Activated effector memory CD4-positive, alpha-beta T cell treated with anti-CD3 and anti-CD28 coated beads, Interleukin-2, amount 50 U/mL, for 16 hours (primary cell): ENCODE results near the gene PHTF2.
"Not testable (repeated sequence)": the region's sequence is repeated elsewhere in the genome, so short reads cannot be mapped to it uniquely, and the experiment has no call there.

Source experiments
- DNase-seq: peaks from one replicate; pipeline ENCODE4 v3.0.0-alpha.2; 2020

PHTF2 gene

GRCh38 chr7:77944183-77945182 is 145.9 kb downstream of the PHTF2 start:
- no peak for DNase-seq

- DNase-seq, result no peak
Observed at GRCh38 chr7:77950548-77950947, 152.0 kb downstream of the PHTF2 start.

- DNase-seq, result no peak
Observed at GRCh38 chr7:77954773-77955555, 156.4 kb downstream of the PHTF2 start.

GRCh38 chr7:77958436-77958835 is 159.9 kb downstream of the PHTF2 start:
- DNase-seq, result no peak

DNA sequence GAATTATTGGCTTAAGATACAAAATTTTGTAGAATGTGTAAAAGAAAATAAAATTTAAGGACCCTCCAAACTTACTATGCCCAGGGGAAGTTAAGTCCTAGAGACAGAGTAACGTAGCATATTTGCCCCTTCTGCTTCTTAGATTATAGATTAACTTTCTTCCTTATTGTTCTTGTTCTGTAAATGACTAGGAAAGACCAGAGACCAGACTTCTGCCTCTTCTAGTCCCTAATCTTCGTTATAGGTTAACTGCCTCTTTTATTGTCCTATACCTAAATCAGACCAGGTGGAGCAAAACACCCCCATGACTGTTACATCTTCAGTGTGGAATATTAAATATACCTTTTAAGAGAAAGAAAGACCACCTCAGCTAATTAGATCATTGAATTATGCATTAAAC is 160.5 kb downstream of the PHTF2 start:
- no peak for DNase-seq

GRCh38 chr7:77960336-77960735 is 161.8 kb downstream of the PHTF2 start:
- DNase-seq, result no peak

DNA sequence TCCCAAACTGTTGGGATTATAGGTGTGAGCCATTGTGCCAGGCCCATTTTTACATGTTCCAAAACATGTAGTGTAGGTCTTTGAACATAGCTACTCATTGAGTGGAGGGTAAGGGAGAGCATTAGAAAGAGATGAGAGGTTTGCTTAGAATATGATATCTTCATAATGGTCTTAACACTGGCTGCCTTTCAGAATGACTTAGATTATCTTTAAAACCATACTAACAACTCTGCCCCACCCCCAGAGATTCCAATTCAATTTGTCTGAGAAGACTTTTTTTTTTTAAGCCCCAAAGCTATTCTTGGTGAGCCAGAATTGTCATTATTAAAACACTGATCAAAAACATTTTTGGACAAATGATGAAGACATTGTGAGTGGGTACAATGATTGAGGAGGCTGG is 168.9 kb downstream of the PHTF2 start:
- DNase-seq, result no peak

- DNase-seq, result no peak
Observed at GRCh38 chr7:77971726-77972125, 173.2 kb downstream of the PHTF2 start.

DNA sequence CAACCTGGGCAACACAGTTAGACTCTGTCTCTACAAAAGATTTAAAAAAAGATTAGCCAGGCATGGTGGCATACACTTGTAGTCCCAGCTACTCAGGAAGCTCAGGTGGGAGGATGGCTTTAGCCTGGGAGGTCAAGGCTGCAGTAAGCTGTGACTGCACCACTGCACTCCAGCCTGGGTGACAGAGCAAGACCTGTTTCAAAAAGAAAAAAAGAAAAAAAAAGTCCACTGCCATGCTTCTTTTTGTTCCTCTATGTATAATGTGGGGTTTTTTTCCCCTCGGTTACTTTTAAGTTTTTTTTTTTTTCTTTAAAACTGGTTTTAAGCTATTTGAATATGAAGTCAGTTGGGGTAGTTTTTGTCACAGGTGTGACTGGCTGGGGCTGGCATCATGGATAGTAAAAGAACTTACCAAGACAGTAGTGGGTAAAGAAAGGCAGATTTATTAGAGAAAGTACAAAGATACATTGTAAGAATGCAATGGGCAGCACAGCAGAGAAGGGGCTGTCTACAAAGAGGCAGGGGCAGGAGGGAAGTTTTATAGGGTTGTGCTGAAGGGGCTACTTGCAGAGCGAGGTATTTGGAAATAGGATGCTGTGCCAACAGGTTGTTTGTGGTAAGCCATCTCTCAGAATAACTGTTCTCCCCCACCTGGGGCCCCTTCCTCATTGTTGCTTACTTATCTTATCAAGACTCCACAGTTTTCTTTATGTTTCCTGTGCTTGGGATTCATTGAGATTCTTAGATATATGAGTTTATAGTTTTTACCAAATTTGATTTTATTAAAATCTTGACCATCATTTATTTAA is 177.3 kb downstream of the PHTF2 start:
- no peak for DNase-seq

GRCh38 chr7:77979219-77979618 is 180.6 kb downstream of the PHTF2 start:
- no peak for DNase-seq

GRCh38 chr7:77980087-77980713 is 181.6 kb downstream of the PHTF2 start:
- no peak for DNase-seq

- DNase-seq, result no peak
Observed at GRCh38 chr7:77982926-77983550, 184.5 kb downstream of the PHTF2 start.

GRCh38 chr7:77983973-77984372 is 185.4 kb downstream of the PHTF2 start:
- no peak for DNase-seq

- no peak for DNase-seq
Observed at GRCh38 chr7:77985232-77985973, 186.8 kb downstream of the PHTF2 start.

DNA sequence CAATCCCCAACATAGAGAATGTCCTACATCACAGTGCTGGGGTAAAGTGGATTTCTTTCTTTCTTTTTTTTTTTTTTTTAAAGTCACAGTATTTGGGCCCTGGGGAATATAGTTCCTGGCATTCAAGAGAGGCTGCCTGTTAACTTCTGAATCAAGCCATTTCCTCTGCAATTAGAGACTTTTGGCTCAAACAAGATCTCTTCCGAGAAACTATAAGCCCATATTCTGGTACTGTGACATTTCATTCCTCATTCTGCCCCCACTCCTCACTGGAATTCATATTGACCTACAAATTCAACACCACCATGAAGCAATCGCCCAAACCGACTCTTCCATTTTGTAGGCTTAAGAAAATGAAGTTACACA is 187.4 kb downstream of the PHTF2 start:
- no peak for DNase-seq

DNA sequence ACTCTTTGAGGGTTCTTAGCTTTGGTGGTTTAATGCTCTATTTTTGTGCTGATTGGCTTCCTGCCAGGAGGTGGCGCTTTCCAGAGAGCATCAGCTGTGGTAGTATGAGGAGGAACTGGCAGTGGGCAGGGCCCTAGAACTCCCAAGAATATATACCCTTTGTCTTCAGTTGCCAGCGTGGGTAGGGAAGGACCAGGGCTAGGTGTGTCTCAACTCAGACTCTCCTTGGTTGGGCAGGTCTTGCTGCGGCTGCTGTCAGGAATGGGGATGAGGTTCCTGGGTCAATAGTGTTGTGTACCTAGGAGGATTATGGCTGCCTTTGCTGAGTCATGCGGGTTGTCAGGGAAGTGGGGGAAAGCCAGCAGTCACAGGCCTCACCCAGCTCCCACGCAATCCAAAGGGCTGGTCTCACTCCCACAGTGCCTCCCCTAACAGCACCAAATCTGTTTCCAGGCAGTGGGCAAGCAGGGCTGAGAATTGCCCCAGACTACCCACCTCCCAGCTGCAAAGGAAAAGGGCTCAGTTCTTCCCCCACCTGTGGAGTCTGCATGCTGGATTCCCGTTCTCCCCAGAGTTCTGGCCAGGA is 191.5 kb downstream of the PHTF2 start:
- DNase-seq, result peak; percentile 65

- no peak for DNase-seq
Observed at GRCh38 chr7:77991656-77992055, 193.1 kb downstream of the PHTF2 start.

DNA sequence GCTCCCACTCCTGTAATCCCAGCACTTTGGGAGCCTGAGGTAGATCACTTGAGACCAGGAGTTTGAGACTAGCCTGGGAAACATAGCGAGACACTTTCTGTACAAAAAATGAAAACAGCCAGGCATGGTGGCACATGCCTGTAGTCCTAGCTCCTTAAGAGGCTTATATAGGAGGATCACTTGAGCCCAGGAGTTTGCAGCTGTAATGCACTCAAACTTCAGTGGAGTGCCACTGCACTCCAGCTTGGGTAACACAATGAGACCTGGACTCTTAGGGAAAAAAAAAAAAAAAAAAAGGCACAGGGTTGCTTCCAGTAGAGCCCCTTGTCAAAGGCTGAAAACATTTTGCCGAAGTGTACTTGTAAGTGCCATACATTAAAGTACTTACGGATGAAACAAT is 195.3 kb downstream of the PHTF2 start:
- no peak for DNase-seq

- DNase-seq, result no peak
Observed at GRCh38 chr7:77995717-77996116, 197.1 kb downstream of the PHTF2 start.

DNA sequence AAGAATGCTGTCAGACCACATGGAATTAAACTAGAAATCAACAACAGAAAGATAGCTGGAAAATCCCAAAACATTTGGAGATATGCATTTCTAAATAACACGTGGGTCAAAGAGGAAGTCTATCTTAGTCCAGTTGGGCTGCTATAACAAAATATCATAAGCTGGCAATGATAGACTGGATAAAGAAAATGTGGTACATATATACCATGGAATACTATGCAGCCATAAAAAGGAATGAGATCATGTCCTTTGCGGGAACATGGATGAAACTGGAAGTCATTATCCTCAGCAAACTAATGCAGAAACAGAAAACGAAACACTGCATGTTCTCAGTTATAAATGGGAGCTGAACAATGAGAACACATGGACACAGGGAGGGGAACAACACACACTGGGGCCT is 200.6 kb downstream of the PHTF2 start:
- DNase-seq, result not testable (repeated sequence)

GRCh38 chr7:78002021-78002420 is 203.4 kb downstream of the PHTF2 start:
- no peak for DNase-seq
